Small intestine (tissue), 7 donors: ENCODE data around the gene NABP2. TPM values are rescaled to one million over a fixed set of nuclear protein-coding genes. Genes with fewer than 3 reads are reported as not detected.

ENCODE experiments used
- DNase-seq, 2 donors: peaks; one replicate each; pipeline versions ENCODE4 v3.0.0 to v3.0.0-alpha.2; 2013
- FAIRE-seq: peaks from 2 replicates; lab custom pipeline; 2012; peaks lifted over from hg19 to GRCh38; lab: Jason Lieb, UNC
- H3K27ac ChIP-seq, 3 donors: one replicate each; pipeline ENCODE4 v1.5.1; 2013; ENCODE audit warnings: low read length in 2 of 3, mild to moderate bottlenecking in 2 of 3, control low read depth in 1 of 3, inconsistent platforms in 1 of 3, low read depth in 1 of 3, moderate library complexity in 1 of 3
- H3K27me3 ChIP-seq, 3 donors: one replicate each; pipeline ENCODE4 v1.6.1; 2013; ENCODE audit warnings: low read length in 3 of 3, inconsistent platforms in 1 of 3; ENCODE audit not compliant: control insufficient read depth in 3 of 3, insufficient read depth in 3 of 3
- H3K36me3 ChIP-seq, 3 donors: one replicate each; pipeline ENCODE4 v1.6.1; 2013; ENCODE audit warnings: low read length in 3 of 3, inconsistent platforms in 1 of 3, low read depth in 1 of 3, mild to moderate bottlenecking in 1 of 3, moderate library complexity in 1 of 3; ENCODE audit not compliant: control insufficient read depth in 3 of 3, insufficient read depth in 2 of 3
- H3K4me1 ChIP-seq, 3 donors: one replicate each; pipeline ENCODE4 v1.6.1; 2013; ENCODE audit warnings: low read length in 2 of 3, inconsistent platforms in 1 of 3, low read depth in 1 of 3, mild to moderate bottlenecking in 1 of 3, moderate library complexity in 1 of 3; ENCODE audit not compliant: control insufficient read depth in 3 of 3, insufficient read depth in 2 of 3
- H3K4me3 ChIP-seq, 3 donors: one replicate each; pipeline ENCODE4 v1.5.1; 2013; ENCODE audit warnings: low read length in 3 of 3, control low read depth in 1 of 3, inconsistent platforms in 1 of 3, low read depth in 1 of 3, mild to moderate bottlenecking in 1 of 3, moderate library complexity in 1 of 3
- H3K9me3 ChIP-seq, 2 donors: one replicate each; pipeline ENCODE4 v1.6.1; 2013; ENCODE audit warnings: low read depth in 1 of 2, low read length in 1 of 2; ENCODE audit not compliant: control insufficient read depth in 2 of 2, insufficient read depth in 1 of 2
- WGBS, 3 donors: extraction: QIAGEN DNeasy Blood & Tissue Kit; methylation state at CpG; one replicate each; pipeline ENCODE4 v1.1.7; 2013; 5-methylcytosine and 5-hydroxymethylcytosine counted together
- polyA plus RNA-seq, 4 donors: library from polyadenylated mRNA; stranded (reverse) in 3 of 4; unstranded in 1 of 4; fragments of 200-250 nt in 3 of 4; fragments of 120-200 nt in 1 of 4; gene quantifications; one replicate each; pipeline versions ENCODE4 v1.2.1 to v1.2.3, GENCODE V29; 2013
- donor health status: healthy with polysubstance abuse.
- donor health status: control.
- donor health status: control.
- donor health status: Bipolar disorder and iron deficiency.
- donor health status: healthy.

Gene NABP2
- polyA plus RNA-seq, 4 donors, result 28.7 to 47.4 (median 34.5) TPM

DNA sequence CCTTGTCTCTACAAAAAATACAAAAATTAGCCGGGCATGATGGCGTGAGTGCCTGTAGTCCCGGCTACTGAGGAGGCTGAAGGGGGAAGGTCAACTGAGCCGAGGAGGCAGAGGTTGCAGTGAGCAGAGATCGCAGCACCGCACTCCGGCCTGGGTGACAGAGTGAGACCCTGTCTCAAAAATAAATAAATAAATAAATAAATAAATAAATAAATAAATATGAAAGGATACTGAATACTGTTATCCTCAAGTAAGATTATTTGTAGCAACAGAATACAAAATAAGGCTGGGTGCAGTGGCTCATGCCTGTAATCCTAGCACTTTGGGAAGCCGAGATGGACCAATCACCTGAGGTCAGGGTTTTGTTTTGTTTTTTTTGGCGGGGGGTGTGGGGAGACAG is 4.3 kb upstream of the NABP2 start:
- no peak for FAIRE-seq
- Histone ChIP-seq H3K4me1 (peaks cover under 1 to 31% (median 7%) of the 10 kb centered on the region in 3 donors), H3K27ac (no peak overlapping the region), H3K36me3 (peaks cover 0 to 27% (median 7%) of the 10 kb centered on the region in 3 donors), H3K4me3 (no peak overlapping the region), H3K27me3 (no peaks in the 10 kb centered on the region), H3K9me3 (no peaks in the 10 kb centered on the region)
- WGBS, 3 donors, result 90 to 95% (median 94%) methylated on average over 9 of the region's 9 CpGs
- no peak for DNase-seq

GRCh38 chr12:56220611-56221231 is 3.4 kb upstream of the NABP2 start:
- WGBS, 3 donors, result 7 to 17% (median 14%) methylated on average over 10 of the region's 10 CpGs
- Histone ChIP-seq H3K4me1 (peaks cover 3 to 36% (median 7%) of the 10 kb centered on the region in 3 donors), H3K9me3 (no peaks in the 10 kb centered on the region), H3K27ac (peak overlapping the region; percentile 86 to 97 (median 90)), H3K4me3 (peak overlapping the region; percentile 61 to 93 (median 78)), H3K27me3 (no peaks in the 10 kb centered on the region), H3K36me3 (peaks cover 0 to 24% (median 5%) of the 10 kb centered on the region in 3 donors)
- FAIRE-seq, result no peak
- DNase-seq, result no peak

GRCh38 chr12:56221232-56221756 is 2.8 kb upstream of the NABP2 start:
- peaks cover 3 to 36% (median 7%) of the 10 kb centered on the region in 3 donors for H3K4me1 ChIP-seq
- DNase-seq (peak; percentile 32 to 71), FAIRE-seq (no peak)
- H3K36me3 ChIP-seq, result peaks cover 0 to 27% (median 4%) of the 10 kb centered on the region in 3 donors
- H3K9me3 ChIP-seq, result no peaks in the 10 kb centered on the region
- 1% methylated on average over 14 to 21 of the region's 21 CpGs for WGBS, 3 donors
- H3K27me3 ChIP-seq, result no peaks in the 10 kb centered on the region
- peak overlapping the region; percentile 61 to 93 (median 78) for H3K4me3 ChIP-seq
- peak overlapping the region; percentile 86 to 97 (median 90) for H3K27ac ChIP-seq

DNA sequence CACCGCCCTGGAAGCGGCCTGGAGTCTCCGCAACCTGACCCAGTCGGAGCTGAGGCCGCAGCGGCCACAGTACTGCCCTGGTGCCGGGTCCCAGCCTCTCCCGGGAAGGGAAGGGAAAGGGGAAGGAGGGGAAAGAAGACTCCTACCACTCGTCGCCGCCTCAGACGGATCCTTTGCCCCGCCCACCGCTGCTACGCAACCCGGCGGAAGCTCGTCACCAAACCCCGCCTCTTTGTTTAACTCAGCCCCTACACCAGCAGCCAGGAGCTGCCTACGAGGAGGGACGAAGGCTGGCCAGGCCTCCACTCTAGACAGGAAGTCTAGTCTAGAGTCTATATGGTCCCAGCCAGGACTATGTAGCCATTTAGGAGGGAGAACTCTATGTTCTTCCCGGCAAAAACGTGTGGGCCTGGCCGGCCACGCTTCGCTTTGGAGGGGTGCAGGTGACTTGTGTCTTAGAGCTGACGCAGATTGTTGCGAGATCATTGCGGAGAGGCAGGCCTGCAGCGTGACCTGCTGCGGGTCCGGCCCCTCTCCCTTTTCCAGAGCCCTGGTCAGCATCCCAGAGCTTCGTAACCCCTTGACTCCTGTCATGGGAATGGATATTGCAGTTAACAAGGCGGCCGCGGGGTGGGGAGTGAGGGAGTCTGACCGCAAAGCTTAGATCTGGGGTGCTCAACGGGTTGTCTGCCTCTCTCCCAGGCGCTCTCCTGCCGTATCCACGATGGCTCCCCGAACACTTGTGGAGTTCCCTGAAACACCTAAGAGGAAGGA is 2.2 kb upstream of the NABP2 start, which contains the start of gene RNF41:
Gene RNF41 (minus strand): TSS at position 166 of the 774 bp plus-strand sequence. CDS start 7,875 bp downstream, outside the sequence.
- Histone ChIP-seq H3K4me3 (peak within 1 kb of the TSS; percentile 61 to 93 (median 78)), H3K27me3 (no peaks in the 10 kb centered on the region), H3K4me1 (peaks cover 3 to 36% (median 7%) of the 10 kb centered on the region in 3 donors), H3K36me3 (peaks cover 0 to 20% (median 0%) of the 10 kb centered on the region in 3 donors), H3K27ac (peak within 1 kb of the TSS; percentile 86 to 97 (median 90)), H3K9me3 (no peaks in the 10 kb centered on the region)
- DNase-seq (peak; percentile 97 to 99), FAIRE-seq (no peak)
- 1 to 2% (median 1%) methylated on average over 40 to 42 of the region's 42 CpGs for WGBS, 3 donors

DNA sequence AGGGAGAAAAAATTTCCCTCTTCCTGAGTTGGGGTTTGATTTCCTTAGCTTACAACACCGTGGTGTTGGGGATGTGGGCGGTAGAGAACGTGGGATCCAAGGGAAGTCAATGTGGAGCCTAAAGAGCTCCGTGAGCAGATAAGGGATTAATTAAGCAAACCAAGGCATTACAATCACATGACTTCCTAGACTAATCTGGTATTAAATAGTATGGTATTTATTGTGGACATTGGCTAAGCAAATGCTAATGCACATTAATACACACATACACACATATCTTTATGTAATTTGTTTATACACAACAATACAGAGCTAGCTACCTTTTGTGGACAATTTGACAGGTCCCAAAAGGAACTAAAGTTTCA is 1.6 kb upstream of the NABP2 start:
- Histone ChIP-seq H3K27ac (peak overlapping the region; percentile 86 to 97 (median 87)), H3K36me3 (peaks cover 0 to 19% (median 0%) of the 10 kb centered on the region in 3 donors), H3K4me3 (peak overlapping the region; percentile 9 to 93 (median 78)), H3K4me1 (peaks cover 3 to 36% (median 7%) of the 10 kb centered on the region in 3 donors), H3K9me3 (no peaks in the 10 kb centered on the region), H3K27me3 (no peaks in the 10 kb centered on the region)
- DNase-seq, result peak in 1 of 2 donors; percentile 51
- 0 to 6% (median 6%) methylated on average over 4 of the region's 4 CpGs for WGBS, 3 donors
- FAIRE-seq, result no peak

DNA sequence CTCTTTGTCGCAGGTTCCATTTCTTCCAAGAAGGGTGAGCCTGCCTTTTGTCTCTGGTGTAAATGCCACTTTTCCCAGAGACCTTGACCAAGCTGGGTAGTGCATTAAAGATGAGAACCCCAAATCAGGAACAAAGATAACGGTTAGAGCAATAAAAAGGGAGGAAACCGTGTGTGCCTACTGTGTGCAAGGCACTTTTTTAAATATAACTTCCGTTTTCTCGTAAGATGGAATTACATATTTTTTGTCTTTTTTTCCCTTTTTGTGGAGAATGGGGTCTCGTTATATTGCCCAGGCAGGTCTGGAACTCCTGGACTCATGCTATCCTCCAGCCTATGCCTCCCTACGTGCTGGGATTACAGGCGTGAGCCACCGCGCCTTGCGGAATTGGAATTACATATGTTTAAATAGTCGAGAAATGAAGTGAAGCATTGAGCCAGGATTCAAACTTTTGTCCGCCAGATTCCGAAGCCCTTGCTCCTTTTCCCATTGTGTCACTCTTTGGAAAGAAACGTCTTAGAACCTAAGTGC is 506 bp upstream of the NABP2 start:
- Histone ChIP-seq H3K27me3 (no peaks in the 10 kb centered on the region), H3K9me3 (no peaks in the 10 kb centered on the region), H3K4me1 (peaks cover 3 to 37% (median 7%) of the 10 kb centered on the region in 3 donors), H3K27ac (peak overlapping the region; percentile 15 to 97 (median 80)), H3K36me3 (peaks cover 0 to 18% (median 0%) of the 10 kb centered on the region in 3 donors), H3K4me3 (peak overlapping the region in 2 of 3 donors; percentile 14 to 60)
- DNase-seq, result no peak
- 8 to 19% (median 13%) methylated on average over 15 of the region's 15 CpGs for WGBS, 3 donors
- FAIRE-seq, result no peak

DNA sequence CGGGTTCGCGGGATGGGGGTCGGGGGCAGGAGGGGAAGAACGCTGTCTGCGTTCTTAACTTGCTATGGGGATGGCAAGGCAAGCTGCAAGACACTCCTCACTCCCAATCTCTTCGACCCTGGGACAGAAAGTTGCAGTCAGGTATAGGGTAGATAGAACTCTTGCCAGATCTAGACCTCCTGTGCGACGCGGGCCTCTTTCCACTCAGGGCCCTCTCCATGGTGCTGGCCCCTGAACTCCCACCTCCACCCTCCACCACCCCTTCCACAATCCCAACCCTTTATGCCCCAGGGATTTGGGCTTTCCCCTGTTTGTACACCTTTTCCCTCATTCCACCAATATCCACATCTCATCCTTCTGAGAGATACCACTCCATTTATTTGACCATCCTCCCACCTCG is 812 bp downstream of the NABP2 start:
- H3K4me1 ChIP-seq, result peaks cover 3 to 50% (median 7%) of the 10 kb centered on the region in 3 donors
- 33 to 60% (median 35%) methylated on average over 11 of the region's 11 CpGs for WGBS, 3 donors
- FAIRE-seq (no peak), DNase-seq (no peak)
- peaks cover 0 to 18% (median 3%) of the 10 kb centered on the region in 3 donors for H3K36me3 ChIP-seq
- no peaks in the 10 kb centered on the region for H3K27me3 ChIP-seq
- H3K9me3 ChIP-seq, result no peaks in the 10 kb centered on the region
- H3K27ac ChIP-seq, result peak overlapping the region in 1 of 3 donors; percentile 68
- H3K4me3 ChIP-seq, result peak overlapping the region; percentile 45 to 74 (median 60)

GRCh38 chr12:56229082-56229481 is 4.9 kb downstream of the NABP2 start:
- H3K4me1 ChIP-seq, result peaks cover 0 to 31% (median 3%) of the 10 kb centered on the region in 3 donors
- 88 to 90% (median 88%) methylated on average over 7 of the region's 7 CpGs for WGBS, 3 donors
- H3K36me3 ChIP-seq, result peaks cover 0 to 24% (median 3%) of the 10 kb centered on the region in 3 donors
- H3K27me3 ChIP-seq, result no peaks in the 10 kb centered on the region
- H3K9me3 ChIP-seq, result no peaks in the 10 kb centered on the region
- FAIRE-seq (no peak), DNase-seq (no peak)
- H3K27ac ChIP-seq, result peak overlapping the region in 1 of 3 donors; percentile 91
- H3K4me3 ChIP-seq, result no peak overlapping the region
